ENCODE results near the gene RERE. TPM values are rescaled to one million over a fixed set of nuclear protein-coding genes. Genes with fewer than 3 reads are reported as not detected.

The RERE gene
- total RNA-seq, 2 donors from 2014 or later = 207 to 322 TPM

DNA sequence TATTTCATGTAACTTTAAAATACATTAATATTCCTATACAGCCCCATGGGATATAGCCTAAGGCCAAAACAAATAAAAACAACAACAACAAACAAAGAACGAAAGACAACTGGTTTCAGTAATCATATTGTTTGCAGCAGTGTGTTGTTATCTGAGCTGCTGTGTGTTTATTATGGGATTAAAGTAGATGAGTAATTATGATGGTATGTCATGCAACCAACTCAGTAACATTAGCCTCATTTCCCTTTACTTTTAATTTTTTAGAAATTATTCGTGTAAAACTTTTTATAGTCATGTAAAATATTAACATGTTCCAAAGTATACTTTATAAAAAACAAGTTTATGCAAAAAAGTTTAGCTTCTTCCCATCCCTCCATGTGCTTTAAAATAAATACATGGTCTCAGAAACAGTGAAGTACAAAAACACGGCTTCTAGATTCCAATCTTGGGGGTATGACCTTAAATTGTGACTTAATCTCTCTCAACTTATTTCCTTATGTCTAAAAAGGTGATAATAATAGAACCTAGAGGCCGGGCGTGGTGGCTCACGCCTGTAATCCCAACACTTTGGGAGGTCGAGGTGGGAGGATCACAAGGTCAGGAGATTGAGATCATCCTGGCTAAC is 323.4 kb downstream of the RERE start:
- Histone ChIP-seq H3K27ac (no peak overlapping the region), H3K4me3 (no peak overlapping the region), H3K36me3 (peaks cover 0 to 5% of the 10 kb centered on the region in 2 donors), H3K27me3 (replicated peaks; ENCODE audit: insufficient read depth) (no peaks in the 10 kb centered on the region), H3K9me3 (no peaks in the 10 kb centered on the region), H3K4me1 (replicated peaks) (no peaks in the 10 kb centered on the region)
- TF ChIP-seq POLR2A (IDR thresholded peaks at IDR 0.05) (no peak), POLR2AphosphoS5 (IDR thresholded peaks at IDR 0.05) (no peak)
- TF ChIP-seq, protein P1, sequence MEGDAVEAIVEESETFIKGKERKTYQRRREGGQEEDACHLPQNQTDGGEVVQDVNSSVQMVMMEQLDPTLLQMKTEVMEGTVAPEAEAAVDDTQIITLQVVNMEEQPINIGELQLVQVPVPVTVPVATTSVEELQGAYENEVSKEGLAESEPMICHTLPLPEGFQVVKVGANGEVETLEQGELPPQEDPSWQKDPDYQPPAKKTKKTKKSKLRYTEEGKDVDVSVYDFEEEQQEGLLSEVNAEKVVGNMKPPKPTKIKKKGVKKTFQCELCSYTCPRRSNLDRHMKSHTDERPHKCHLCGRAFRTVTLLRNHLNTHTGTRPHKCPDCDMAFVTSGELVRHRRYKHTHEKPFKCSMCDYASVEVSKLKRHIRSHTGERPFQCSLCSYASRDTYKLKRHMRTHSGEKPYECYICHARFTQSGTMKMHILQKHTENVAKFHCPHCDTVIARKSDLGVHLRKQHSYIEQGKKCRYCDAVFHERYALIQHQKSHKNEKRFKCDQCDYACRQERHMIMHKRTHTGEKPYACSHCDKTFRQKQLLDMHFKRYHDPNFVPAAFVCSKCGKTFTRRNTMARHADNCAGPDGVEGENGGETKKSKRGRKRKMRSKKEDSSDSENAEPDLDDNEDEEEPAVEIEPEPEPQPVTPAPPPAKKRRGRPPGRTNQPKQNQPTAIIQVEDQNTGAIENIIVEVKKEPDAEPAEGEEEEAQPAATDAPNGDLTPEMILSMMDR (IDR thresholded peaks at IDR 0.05) = no peak
- 76% methylated on average over 7 of the region's 7 CpGs for WGBS
- DNase-seq (ENCODE audit: low spot score) = no peak
- intact Hi-C loops (cut with DNase I) = no loop called here

DNA sequence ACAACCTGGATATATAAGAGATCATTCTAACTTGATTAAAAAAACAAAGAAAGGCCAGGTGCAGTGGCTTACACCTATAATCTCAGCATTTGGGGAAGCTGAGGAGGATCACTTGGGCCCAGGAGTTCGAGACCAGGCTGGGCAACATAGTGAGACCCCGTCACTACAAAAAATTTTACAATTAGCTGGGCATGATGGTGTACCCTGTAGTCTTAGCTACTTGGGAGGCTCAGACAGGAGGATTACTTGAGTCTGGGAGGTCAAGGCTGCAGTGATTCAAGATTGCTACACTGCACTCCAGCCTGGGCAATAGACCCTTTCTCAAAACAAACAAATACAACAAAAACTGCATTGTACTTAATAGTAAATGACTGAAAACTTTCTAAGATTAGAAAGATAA is 330.2 kb downstream of the RERE start:
- H3K4me3 ChIP-seq = no peak overlapping the region
- no peaks in the 10 kb centered on the region for H3K9me3 ChIP-seq
- 100% methylated on average over 2 of the region's 2 CpGs for WGBS
- H3K27ac ChIP-seq = no peak overlapping the region
- no peaks in the 10 kb centered on the region for H3K27me3 ChIP-seq (replicated peaks; ENCODE audit: insufficient read depth)
- no peak for DNase-seq (ENCODE audit: low spot score)
- no peaks in the 10 kb centered on the region for H3K36me3 ChIP-seq
- H3K4me1 ChIP-seq (replicated peaks) = no peaks in the 10 kb centered on the region
- TF ChIP-seq POLR2A (IDR thresholded peaks at IDR 0.05) (no peak), POLR2AphosphoS5 (IDR thresholded peaks at IDR 0.05) (no peak)
- TF ChIP-seq, protein P1 (IDR thresholded peaks at IDR 0.05) = no peak
- intact Hi-C loops (cut with DNase I) = no loop called here

DNA sequence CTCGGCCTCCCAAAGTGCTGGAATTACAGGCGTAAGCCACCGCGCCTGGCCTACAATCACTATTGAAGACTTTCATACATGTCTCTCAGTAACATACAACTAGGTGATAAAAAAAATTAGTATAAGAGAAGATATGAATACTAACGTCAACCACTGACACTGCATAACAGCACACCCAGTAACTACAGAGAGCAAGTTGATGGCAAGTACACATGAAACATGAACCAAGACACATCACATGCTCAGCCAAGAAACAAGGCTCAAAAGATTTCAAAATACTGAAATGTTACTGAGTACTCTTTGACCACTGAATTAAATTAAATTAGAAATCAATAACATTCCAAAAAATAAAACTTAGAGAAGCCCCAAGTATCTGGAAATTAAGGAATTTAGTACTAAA is 331.4 kb downstream of the RERE start:
- TF ChIP-seq POLR2A (IDR thresholded peaks at IDR 0.05) (no peak), POLR2AphosphoS5 (IDR thresholded peaks at IDR 0.05) (no peak)
- TF ChIP-seq, protein P1 (IDR thresholded peaks at IDR 0.05) = no peak
- no peaks in the 10 kb centered on the region for H3K36me3 ChIP-seq
- DNase-seq (ENCODE audit: low spot score) = no peak
- intact Hi-C loops (cut with DNase I) = no loop called here
- H3K9me3 ChIP-seq = no peaks in the 10 kb centered on the region
- H3K27me3 ChIP-seq (replicated peaks; ENCODE audit: insufficient read depth) = no peaks in the 10 kb centered on the region
- 90% methylated on average over 5 of the region's 5 CpGs for whole genome bisulfite sequencing
- no peak overlapping the region for H3K27ac ChIP-seq
- H3K4me3 ChIP-seq = no peak overlapping the region
- no peaks in the 10 kb centered on the region for H3K4me1 ChIP-seq (replicated peaks)

DNA sequence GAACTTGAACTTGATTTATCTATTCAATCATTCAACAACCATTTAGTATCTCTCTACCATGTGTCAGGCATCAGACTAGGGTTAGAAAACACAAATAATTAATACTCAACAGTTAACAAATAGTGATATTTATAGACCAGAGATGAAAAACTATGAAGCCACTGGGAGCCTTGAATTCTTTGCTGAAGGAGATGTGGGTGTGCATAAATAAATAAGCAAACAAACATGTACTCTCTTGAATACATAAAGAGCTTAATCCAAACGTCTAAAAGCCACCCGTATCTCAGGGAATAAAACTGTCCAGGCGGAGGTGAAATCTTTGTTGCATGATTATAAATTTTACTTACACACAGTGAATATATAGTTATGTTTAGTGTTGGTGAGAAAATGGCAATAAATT is 333.9 kb downstream of the RERE start:
- Histone ChIP-seq H3K36me3 (no peaks in the 10 kb centered on the region), H3K4me1 (replicated peaks) (no peaks in the 10 kb centered on the region), H3K27ac (peak overlapping the region; percentile 0 to 39), H3K4me3 (no peak overlapping the region), H3K9me3 (no peaks in the 10 kb centered on the region), H3K27me3 (replicated peaks; ENCODE audit: insufficient read depth) (no peaks in the 10 kb centered on the region)
- 44% methylated on average over 3 of the region's 3 CpGs for WGBS
- TF ChIP-seq POLR2AphosphoS5 (IDR thresholded peaks at IDR 0.05) = no peak
- TF ChIP-seq, protein P1 (IDR thresholded peaks at IDR 0.05) = no peak
- no peak for TF ChIP-seq POLR2A (IDR thresholded peaks at IDR 0.05)
- intact Hi-C loops (cut with DNase I) = no loop called here
- DNase-seq (ENCODE audit: low spot score) = no peak

DNA sequence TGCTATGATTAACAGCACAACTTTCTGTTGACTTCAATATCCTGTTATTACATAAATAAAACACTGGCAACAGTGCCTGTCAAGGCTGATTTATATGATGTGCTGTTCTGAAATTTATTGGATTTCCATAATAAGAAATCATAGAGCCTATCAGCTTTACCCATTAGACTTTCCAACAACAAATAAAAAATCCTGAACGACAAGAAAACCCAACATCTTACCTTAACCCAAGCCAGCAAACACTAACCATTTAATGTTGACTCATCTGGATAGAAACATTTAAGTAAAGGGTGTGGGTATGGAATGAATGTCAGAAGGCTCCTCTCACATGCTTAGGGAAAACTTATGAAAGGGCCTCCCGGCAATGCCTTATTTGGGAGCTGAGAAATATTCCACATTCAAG is 334.5 kb downstream of the RERE start:
- no peak overlapping the region for H3K4me3 ChIP-seq
- H3K27me3 ChIP-seq (replicated peaks; ENCODE audit: insufficient read depth) = no peaks in the 10 kb centered on the region
- intact Hi-C loops (cut with DNase I) = no loop called here
- no peaks in the 10 kb centered on the region for H3K9me3 ChIP-seq
- WGBS = 35% methylated on average over 2 of the region's 2 CpGs
- TF ChIP-seq, protein P1 (IDR thresholded peaks at IDR 0.05) = no peak
- TF ChIP-seq POLR2A (IDR thresholded peaks at IDR 0.05) (no peak), POLR2AphosphoS5 (IDR thresholded peaks at IDR 0.05) (peak; percentile 68)
- no peaks in the 10 kb centered on the region for H3K4me1 ChIP-seq (replicated peaks)
- no peaks in the 10 kb centered on the region for H3K36me3 ChIP-seq
- H3K27ac ChIP-seq = peak overlapping the region; percentile 0 to 39
- no peak for DNase-seq (ENCODE audit: low spot score)
